Stimulated activated CD8-positive, alpha-beta memory T cell treated with anti-CD3 and anti-CD28 coated beads, Interleukin-2, amount 100 ng/mL, for 48 hours (primary cell): ENCODE measurements around the gene E4F1.

Experiments used
- DNase-seq, 2 donors: peaks; one replicate each; pipeline ENCODE4 v3.0.0-alpha.2; 2020; ENCODE audit warnings: low read depth in 2 of 2

Gene E4F1

DNA sequence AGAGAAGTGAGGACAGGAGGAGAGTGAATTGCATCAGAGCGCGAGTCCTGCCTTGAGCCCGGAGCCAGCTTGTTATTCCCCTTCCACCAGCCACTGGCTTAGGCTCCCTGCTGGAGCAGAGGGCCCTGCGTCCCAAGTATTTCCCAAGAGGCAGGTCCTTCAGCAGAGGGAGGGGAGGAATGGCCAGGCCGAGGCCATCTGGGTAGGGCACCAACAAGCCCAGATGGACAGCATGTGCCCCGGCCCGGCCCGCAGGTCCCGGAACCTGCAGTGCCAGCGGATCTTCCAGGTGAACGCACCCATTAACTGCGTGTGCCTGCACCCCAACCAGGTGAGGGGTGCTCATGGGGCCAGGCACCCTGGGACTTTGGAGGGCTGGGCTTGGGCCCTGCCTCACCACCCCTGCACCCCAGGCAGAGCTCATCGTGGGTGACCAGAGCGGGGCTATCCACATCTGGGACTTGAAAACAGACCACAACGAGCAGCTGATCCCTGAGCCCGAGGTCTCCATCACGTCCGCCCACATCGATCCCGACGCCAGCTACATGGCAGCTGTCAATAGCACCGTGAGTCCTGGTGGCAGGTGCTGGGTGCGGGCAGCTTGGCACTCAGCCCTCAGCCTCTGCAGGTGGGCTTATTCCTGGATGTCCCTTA is 16.5 kb upstream of the E4F1 start:
- no peak for DNase-seq

DNA sequence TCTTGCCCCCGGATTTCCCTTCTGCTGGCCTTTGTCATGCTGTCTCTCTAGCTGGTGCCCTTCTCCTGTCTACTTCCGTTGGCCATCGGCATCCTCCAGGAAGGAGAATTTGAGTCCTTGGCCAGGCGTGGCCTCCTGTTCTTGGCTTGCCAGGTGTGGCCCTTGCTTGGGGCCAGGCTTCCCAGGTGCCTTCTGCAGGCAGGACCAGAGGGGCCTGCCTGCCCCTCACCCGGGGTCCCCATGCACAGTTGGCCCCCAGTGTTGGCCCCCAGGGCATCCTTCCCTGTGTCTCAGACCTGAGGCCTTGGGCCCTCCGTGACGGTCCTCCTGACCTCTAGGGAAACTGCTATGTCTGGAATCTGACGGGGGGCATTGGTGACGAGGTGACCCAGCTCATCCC is 15.5 kb upstream of the E4F1 start:
- no peak for DNase-seq

DNA sequence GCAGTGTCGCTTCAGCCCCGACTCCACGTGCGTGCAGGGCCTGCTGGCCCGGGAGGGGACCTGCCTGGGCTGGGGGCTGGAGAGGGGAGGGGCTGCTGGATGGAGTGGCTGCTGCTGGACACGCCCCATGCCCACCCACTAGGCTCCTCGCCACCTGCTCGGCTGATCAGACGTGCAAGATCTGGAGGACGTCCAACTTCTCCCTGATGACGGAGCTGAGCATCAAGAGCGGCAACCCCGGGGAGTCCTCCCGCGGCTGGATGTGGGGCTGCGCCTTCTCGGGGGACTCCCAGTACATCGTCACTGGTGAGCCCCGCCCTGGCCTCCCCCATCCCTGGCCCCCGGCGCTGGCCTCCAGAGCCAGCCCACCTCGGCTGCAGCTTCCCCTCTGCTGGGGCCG is 15.1 kb upstream of the E4F1 start:
- DNase-seq: no peak

DNA sequence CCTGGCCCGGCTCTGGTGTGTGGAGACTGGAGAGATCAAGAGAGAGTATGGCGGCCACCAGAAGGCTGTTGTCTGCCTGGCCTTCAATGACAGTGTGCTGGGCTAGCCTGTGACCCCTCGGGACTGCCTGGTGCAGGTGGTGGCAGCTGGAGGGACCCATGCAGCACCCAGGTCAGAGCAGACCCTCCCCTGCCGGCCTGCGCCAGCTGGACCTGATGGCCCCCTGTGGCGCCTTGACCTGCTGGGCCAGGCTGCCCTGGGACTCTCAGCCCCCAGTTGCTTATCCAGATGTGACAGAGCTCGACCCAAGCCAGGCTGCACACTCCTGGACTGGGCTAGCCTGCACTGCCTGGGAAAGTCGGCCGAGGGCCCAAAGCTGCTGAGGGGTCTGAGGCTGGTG is 14.6 kb upstream of the E4F1 start:
- no peak for DNase-seq

DNA sequence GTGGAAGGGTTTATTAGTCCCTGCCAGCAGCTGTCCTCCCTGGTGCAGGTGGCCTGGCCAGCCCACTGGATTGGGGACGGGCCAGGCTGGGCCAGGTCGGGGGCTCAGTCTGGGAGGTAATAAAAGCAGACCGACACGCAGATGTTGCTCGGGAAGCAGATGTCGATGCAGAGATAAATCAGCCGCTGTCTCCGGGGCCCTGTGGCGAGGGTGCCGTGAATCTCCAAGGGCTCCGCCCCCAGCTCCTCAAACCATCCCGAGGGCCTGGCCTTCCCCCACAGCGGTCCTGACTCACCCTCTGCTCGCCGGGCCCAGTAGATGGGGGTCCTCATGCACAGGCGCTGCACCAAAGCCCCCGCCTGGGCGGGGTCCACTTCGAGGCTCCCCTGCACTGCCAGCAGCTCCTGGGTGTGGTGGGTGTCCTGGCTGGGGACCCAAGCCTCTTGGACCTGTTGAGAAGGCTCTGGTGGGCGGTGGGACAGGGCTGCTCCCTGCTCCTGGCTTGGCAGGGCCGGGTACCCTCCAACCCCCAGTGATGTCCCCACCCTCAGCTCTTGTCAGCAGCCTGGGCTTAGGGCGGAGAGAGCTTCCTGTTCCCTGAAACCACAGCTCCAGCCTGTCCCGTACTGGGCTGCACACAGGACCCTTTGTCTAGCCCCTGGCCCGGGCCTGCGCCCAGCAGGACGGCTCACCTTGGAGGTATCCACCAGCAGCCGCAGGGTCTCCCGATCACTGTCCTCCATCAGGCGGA is 14.0 kb upstream of the E4F1 start:
- no peak for DNase-seq

DNA sequence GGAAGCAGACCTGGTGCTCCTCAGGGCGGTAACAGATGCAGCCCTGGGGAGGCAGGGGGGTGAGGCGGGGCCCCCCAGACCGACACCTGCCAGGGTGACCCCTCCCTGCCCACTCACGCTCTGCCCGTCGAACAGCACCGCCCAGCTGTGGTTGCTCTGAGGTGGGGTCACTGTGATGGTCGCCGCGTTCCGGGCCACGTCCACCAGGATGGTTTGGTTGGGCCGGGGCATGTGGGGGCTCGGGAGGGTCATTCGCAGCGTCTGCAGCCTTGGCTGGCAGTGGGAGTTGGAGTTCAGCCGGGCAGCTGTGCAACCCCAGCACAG is 13.4 kb upstream of the E4F1 start:
- DNase-seq: no peak

DNA sequence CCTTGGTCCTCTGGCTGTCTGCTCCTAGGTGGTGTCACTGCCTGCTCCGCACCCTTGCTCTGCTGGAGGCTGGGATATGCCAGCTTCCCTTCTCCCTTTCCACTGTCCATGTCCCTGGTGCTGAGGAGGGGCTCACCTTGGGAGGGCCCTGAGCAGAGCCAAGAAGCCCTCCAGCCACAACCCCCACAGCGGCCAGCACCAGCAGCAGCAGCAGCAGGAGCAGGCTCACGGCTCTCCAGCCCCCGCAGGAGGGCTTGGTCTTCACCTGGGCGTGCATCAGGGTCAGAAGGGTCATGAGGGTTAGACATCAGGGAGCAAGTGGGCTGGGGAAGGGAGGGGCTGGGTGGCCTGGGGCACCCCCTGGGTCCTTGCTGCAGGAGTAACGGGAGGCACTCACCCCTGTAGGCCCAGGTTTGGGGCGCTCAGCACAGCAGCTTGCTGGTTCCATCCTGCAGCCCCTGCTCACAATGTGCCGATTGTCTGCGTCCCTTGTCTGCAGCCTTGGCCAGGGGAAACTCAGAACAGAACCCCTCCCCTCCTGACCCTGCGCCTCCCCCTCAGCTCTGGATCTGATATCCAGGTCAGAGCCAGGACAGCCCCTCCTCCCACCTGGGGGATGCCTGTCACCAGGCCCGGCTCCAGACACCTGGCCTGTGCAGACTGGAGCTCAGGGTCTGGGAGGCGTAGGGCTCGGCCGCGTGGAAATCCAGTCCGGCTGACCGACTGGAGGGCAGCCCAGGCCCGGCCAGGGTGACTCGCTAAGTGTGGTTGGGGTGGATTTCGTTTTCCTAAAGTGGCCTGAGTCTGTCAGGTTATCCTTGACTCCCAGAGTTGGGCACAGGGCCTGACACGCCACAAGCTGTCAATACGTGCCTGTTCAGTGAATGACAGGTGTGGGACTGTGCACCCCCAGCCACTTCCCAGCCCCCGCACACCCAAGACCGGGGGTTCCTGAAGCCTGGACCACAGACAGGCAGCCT is 12.7 kb upstream of the E4F1 start, which contains the start of gene BRICD5:
Gene BRICD5 (minus strand): TSS at position 478 of the 980 bp plus-strand sequence. CDS start 30 bp downstream, at position 448.
- no peak for DNase-seq

DNA sequence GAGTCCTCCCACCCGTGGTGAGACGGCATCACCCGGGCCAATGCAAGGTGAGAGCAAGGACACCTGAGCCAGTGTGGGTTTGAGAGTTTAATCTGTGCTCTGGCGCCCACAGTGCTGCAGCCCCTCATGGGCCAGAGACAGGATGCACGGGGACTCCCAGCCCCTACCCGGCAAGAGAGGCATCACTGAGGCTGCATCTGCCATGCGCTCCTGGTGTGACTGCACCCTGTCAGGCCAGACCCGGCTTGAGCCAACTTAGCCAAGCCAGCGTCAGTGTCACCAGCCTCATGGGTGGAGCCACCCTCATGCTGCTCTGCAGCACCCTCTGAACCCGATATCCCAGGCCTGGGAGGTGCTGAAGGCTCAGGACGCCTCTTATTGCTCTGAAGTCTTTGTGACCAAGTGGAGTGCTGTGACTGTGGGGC is 11.5 kb upstream of the E4F1 start:
- no peak for DNase-seq

DNA sequence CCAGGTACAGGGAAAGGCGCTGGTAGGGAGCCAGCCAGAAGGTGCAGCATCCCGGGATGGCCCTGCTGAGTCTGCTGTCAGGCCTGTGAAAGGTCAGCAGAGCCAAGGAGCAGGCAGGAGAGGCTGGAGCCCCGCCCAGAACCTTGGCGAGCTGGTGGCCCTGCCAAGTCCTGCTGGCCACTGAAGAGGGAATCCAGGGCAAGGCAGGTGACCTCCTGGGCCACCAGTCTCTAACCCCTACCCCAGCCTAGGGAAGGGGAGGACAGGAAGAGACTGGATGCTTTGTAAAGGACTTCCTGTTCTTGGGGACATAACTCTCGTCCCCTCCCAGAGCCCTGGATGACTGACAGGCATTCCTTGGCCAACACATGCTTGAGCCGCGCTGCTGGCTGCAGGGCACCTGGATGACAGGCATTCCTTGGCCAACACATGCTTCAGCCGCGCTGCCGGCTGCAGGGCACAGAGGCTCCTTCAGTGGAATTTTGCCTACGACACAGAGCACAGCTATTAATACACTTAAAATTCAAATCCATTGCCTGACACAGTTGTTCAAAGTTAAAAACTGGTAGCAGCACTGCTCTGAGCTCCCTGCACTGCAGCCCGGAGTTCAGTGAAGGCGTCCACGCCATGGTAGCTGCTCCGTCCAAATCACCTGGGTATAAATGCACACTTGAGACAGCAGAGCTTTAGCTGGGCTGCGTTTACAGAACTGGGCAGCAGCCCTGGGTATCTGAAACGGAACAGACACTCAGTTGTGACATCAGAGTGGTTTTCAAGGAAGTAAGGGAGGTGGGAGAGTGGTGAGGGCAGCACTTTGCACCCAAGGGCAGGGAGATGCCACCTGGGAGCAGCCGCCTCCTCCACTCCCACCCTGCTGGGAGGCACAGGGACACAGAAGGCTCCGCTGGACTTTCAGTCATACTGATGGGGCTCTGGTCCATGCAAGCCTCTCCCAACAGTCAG is 10.7 kb upstream of the E4F1 start:
- no peak for DNase-seq

DNA sequence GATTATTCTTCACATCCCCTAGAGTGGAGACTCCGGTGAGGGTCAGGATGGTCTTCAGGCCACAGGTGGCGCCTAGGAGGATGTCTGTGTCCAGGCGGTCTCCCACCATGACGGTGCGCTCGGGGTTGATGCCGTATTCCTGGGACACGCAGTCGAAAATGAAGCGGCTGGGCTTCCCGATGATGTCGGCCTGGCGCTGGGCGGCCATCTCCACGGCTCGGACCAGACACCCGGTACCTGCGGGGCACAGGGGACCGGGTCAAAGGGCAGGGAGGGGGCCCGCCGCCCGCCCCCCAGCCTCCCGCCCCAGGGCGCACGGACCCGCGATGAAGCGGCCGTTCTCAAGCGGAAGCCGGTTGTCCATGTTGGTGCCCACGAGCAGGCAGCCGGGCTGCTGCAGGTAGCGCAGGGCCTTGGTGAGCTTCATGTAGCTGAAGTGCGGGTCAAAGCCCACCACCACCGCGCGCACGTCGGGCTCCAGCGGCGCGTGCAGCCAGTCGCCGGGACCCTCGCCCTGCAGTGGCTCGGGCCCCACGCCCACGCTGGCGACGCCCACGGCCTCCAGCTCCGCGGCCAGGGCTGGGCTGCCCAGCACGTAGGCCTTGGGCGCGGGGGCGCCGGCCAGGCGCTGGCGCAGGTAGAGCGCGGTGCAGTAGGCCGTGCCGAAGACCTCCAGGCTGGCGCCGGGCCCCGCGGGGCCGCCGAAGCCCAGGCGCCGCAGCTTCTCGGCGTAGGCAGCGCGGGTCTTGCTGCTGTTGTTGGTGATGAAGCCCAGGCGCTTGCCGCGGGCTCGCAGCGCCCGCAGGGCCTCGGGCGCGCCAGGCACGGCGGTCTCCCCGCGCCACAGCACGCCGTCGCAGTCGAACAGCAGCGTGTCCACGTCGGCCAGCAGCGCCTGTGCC is 9.3 kb upstream of the E4F1 start:
- no peak for DNase-seq

DNA sequence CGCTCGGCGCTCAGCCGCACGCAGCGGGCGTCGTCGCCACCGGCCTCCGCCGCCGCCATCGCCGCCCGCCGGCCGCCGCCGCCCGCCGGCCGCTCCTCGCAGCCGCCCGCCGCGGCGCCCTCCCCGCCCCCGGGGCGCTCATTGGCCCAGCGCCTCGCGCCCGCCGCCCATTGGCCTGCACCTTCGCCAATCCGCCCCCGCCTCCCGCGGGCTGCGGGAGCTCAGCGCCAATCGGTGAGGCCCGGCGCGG is 8.7 kb upstream of the E4F1 start, which contains the start of gene PGP:
Gene PGP (minus strand): TSS at position 122 of the 250 bp plus-strand sequence. CDS start 63 bp downstream, at position 59.
- DNase-seq: no peak

DNA sequence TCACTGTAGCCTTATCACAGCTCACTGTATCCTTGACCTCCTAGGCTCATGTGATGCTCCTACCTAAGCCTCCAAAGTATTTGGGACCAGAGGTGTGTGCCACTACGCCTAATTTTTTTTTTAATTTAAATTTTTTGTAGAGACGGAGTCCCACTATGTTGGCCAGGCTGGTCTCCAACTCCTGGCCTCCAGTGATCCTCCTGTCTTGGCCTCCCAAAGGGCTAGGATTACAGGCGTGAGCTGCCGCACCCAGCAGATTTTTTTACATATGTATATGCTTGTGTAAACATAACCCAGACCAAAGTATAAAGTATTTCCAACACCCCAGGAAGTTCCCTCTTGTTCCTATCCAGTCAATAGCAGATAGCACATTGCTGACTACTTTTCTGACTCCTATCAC is 7.1 kb upstream of the E4F1 start:
- DNase-seq: no peak

DNA sequence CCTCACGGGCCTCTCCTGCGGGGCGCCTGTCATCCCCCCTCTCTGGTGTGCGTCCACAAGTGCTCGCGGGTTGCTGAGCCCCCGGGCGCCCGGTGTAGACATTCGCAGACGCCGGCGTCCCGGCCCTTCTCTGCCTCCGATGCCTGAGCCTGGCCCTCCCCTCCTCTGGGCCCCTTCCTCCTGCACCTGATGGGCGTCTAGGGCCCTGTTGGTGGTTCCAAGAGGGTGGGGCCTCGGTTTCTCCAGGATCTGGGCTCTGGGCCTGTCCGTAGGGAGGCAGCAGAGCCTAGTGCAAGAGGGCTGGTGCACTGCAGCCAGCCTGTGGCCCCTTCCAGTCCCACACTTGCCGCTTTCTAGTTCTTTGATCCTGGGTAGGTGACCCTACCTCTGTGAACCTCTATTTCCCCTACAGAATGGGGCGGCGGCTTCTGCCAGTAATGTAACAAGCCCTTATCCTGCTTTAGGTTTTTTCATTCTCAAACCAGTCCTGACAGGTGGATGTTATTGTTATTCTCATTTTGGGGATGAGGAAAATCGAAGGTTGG is 623 bp downstream of the E4F1 start:
- no peak for DNase-seq

DNA sequence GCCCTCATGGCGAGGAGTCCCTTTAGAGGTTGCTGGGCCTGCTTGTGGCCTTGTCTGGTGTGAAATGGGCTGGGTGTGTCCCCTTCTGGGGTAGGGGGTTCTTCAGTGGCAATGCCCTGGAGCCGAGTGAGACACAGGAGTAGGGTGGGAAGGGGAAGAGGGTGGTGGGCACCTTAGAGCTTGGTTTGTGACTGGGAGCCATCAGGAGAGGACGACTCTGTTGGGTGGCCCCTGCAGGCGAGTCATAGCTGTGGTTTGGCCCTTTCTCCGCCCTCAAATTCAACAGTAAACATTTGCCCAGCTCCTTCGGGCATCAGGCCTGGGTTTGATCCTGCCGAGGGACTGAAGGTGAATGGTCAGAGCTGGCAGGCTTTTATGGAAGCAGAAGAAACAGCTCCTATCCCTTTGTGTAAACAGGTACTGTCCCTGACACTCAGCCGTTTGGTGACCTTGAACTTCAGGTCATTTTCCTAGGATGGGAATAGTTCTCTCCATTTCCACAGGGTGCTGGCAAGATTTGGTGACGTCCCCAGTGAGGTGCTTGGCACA is 2.9 kb downstream of the E4F1 start:
- DNase-seq: no peak

DNA sequence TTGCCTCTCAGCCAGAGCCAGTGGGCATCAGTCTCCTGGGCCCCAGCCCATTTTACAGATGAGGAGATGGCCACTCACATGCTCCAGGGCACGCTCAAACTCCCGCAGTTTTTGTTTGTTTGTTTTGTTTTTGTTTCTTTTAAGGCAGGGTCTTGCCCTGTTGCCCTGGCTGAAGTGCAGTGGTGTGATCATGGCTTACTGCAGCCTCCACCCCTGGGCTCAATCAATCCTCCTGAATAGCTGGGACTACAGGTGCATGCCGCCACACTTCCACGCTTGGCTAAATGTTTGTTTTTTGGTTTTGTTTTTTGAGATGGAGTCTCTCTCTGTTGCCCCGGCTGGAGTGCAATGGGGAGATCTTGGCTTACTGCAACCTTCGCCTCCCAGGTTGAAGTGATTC is 3.5 kb downstream of the E4F1 start:
- no peak for DNase-seq

DNA sequence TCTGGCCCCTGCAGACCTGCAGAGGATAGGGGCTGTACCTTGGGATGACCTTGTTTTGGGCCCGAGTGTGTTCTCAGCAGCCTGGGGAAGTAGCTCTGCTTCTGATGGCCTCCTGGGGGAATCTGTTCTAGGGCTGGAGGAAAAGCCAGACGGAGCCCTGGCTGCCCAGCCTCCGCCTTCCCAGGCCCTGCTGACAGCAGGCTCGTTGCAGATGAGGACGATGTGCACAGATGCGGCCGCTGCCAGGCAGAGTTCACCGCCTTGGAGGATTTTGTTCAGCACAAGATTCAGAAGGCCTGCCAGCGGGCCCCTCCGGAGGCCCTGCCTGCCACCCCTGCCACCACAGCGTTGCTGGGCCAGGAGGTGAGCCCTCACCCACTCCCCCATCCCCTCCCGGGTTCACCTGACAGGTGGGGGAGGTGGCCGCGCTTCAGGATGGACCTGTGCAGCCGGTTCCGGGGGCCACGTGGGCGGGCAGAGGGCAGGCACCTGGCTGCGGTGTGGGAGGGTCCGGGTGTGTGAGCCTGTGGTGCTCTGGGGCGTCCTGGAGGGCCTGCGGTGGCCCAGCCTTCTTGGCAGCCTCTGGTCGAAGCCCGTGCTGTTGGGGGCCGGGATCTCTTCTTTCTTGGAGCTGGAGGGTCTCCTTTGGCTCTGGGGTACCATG is 4.9 kb downstream of the E4F1 start:
- DNase-seq: no peak

DNA sequence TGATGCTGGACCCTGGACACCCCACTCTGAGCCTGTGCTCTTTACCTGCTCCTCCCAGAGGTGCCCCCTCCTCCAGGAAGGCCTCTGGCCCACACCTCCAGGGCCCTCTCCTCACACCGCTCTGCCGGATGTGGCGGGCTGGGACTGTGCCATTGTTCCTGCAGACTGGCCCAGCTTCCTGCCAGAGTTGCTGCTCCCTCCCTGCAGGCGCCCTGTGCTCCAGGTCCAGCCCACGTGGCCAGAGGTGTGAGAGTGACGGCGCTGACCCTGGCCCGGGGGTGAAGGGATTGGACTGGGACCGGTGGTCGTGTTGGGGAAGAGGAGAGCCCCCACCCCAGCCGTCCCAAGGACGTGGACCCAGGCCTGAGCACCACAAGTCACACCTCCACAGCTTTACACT is 5.7 kb downstream of the E4F1 start:
- no peak for DNase-seq

DNA sequence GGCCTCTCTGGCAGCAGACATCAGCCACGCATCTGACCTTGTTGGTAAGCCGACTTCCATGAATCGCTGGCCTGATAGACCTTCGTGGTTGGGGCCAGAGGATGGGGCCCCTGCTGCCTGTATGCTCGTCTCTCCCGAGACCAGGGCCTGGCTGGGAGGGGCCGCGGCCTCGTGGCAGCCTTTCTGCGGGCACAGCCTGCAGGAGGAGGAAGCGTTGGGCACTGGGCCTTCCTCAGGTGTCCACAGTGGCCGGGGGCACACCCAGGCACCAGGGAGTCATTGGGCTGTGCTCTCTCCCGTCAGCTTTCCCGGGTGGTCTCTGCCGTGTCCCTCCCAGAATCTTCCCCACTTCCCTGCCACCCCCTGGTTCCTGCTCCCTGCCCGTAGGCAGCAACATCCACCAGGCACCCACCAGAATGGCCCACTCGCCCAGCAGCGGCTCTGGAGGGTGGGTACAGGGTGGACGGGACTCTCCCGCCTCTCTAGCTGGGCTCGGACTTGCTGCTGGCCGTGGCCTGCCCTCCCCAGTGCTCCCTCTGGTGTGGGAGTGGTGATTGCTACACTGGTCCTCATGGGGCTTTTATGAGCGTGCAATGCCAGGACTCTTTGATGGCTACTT is 6.3 kb downstream of the E4F1 start:
- DNase-seq: no peak

DNA sequence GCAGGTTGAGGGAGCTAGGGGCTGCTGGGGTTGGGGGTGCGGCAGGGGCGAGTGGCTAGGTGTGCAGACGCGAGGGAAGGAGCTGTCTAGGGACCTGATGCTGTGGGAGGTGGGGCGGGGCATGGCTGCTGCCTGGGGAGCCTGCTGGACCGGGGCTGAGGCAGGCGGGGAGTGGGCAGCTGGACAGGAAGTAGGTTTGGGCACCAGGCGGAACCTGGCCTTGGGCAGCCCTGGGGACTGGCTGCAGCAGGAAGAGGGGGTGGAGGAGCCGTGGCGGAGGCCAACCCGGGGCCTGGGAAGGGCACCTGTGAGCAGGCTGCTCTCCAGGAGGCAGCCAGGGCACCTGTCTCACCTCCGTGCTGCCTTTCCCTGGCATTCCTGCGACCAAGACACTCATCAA is 7.0 kb downstream of the E4F1 start:
- no peak for DNase-seq
